Lower leg skin (tissue), 4 donors: Measurements from ENCODE around the gene HLTF. TPM values are rescaled to one million over a fixed set of nuclear protein-coding genes. Genes with fewer than 3 reads are reported as not detected.

Source experiments
- DNase-seq, 2 donors: peaks; one replicate each; pipeline ENCODE4 v3.0.0-alpha.2; 2019; ENCODE audit warnings: low spot score in 2 of 2
- H3K4me3 ChIP-seq: fragments of 200-600 bp; sonication (generic); 2 replicates; pipeline ENCODE4 v1.5.1; 2017; ENCODE audit warnings: mild to moderate bottlenecking, low read depth; ENCODE audit not compliant: poor library complexity, severe bottlenecking
- POLR2A ChIP-seq, 2 donors: fragments of 450-650 bp; IDR thresholded peaks; one replicate each; pipeline ENCODE4 v1.6.1; 2016 to 2017; ENCODE audit warnings: antibody characterized with exemption in 2 of 2, mild to moderate bottlenecking in 1 of 2, moderate library complexity in 1 of 2
- WGBS, 2 donors: methylation state at CpG; one replicate each; pipeline ENCODE4 v1.1.5; 2018; 5-methylcytosine and 5-hydroxymethylcytosine counted together
- intact Hi-C: fragments of 100-400 bp; cut with DNase I; formaldehyde crosslinking; loops from one replicate; pipeline ENCODE4 v1.15.0; 2023; ENCODE audit warnings: low total_unique reads
- total RNA-seq, 4 donors: library from RNA; depleted of rRNA; stranded (reverse); fragments of >200 nt; gene quantifications; one replicate each; pipeline ENCODE4 v1.1.0, GENCODE V29; 2016
- TF ChIP-seq, protein P1 (sequence below), 3 donors: fragments of 450-650 bp; IDR thresholded peaks; one replicate each; pipeline ENCODE4 v1.5.1; 2016; ENCODE audit warnings: antibody characterized with exemption in 3 of 3, mild to moderate bottlenecking in 3 of 3, moderate library complexity in 2 of 3

Gene HLTF
- total RNA-seq, 4 donors from 2014 or later, result 3.3 to 7.7 (median 5.7) TPM

DNA sequence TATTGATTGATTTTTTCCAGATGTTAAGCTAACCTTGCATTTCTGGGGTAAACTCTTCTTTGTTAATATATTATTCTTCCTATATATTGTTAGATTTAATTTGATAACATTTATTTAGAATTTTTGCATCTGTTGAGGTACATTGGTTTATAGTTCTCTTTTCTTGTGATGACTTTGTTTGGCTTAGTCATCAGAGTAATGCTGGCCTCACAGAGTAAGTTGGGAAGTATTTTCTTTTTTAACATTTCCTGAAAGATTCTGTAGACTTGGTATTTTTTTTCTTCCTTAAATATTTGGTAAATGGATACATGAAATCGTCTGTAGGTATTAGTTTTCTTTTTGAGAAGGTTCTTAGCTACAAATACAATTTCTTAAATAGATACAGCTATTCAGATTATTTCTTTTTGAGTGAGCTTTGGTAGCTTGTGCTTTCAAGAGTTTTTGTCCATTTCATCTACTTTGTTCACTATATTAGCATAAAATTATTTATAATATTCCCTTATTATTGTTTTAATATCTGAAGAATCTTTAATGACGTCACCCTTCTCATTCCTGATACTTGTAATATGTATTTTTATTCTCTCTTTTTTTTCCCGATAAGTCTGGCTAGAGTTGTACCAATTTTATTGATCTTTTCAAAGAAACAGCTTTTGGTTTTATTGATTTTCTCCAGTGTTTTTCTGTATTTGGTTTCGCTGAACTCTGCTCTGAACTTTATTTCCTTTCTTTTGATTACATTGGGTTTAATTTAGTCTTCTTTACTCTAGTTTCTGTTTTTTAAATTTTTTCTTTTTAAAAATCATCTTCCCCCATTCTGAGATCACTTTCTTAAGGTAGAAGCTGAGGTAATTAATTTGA lies 36.6 kb upstream of the HLTF start:
- WGBS, 2 donors, result 84 to 88% methylated on average over 4 of the region's 4 CpGs
- no peak for TF ChIP-seq POLR2A (IDR thresholded peaks at IDR 0.05)
- TF ChIP-seq, protein P1, sequence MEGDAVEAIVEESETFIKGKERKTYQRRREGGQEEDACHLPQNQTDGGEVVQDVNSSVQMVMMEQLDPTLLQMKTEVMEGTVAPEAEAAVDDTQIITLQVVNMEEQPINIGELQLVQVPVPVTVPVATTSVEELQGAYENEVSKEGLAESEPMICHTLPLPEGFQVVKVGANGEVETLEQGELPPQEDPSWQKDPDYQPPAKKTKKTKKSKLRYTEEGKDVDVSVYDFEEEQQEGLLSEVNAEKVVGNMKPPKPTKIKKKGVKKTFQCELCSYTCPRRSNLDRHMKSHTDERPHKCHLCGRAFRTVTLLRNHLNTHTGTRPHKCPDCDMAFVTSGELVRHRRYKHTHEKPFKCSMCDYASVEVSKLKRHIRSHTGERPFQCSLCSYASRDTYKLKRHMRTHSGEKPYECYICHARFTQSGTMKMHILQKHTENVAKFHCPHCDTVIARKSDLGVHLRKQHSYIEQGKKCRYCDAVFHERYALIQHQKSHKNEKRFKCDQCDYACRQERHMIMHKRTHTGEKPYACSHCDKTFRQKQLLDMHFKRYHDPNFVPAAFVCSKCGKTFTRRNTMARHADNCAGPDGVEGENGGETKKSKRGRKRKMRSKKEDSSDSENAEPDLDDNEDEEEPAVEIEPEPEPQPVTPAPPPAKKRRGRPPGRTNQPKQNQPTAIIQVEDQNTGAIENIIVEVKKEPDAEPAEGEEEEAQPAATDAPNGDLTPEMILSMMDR (IDR thresholded peaks at IDR 0.05), result no peak
- DNase-seq, result no peak
- no peak overlapping the region for H3K4me3 ChIP-seq
- intact Hi-C loops, result no loop called here

DNA sequence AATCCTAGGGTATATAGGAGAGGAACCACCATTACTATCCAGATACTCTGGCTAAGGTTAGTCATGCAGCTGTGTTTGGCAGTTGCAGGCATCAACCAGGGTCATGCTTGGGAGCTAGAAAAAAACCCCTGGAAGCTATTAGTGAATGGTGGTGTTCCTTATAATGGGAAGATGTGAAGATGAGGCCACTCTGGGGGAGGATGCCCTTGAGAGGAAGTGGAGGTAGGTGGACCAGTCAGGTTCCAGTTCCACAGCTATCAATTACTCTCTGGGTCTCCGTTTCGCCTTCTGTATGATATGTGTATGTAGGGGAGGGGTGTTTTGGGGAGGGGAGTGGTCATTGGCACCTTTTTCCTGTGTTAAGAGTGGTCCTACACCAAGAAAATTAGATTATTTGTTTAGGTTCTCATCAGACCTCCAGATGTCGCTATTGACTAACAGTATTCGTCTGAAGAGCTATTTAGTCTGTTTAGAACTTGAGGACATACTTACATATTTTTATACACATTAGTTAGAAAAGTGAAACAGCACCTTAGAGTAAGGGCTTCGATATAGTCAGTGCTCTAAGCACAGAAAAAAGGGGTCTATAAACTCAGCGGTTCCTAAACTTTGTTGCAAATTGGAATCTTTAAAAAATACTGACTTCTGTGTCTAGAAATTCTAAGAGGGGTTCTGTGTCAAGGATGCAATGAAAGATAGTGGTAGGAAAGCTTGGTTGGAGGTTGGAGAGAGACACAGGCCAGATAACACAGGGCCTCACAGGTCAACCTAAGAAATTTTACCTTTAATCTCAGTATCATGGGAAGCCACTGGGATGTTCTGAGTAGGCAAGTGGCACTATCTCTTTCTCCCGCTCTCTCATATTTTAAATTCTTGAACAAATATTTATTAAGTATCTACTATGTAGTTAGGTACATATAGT lies 34.0 kb upstream of the HLTF start:
- 19 to 23% methylated on average over 7 of the region's 7 CpGs for WGBS, 2 donors

DNA sequence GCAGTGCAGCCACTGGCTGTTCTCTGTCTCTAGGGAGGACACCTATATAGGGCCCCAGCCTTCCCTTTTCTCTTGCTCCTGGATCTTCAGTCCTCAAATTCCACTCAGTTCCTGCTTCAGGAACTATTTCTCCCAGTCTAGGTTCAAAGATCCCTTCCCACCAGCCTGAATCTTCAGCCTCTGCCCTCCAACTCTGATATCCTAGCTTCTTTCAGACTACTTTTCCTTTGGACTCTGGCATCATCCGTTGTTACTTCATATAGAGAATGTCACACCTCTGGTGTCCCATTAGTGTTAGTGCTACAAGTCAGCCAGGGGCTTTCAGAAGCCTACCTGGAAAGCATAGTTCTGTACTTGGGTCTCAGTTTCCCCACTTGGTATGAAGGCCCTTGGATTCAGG lies 33.1 kb upstream of the HLTF start:
- 89 to 96% methylated on average over 1 of the region's 1 CpG for WGBS, 2 donors
- intact Hi-C loops, result no loop called here
- no peak for TF ChIP-seq POLR2A (IDR thresholded peaks at IDR 0.05)
- TF ChIP-seq, protein P1 (IDR thresholded peaks at IDR 0.05), result no peak
- DNase-seq, result no peak
- no peak overlapping the region for H3K4me3 ChIP-seq

More for the DNA sequence above, 34.0 kb upstream of the HLTF start:
- TF ChIP-seq, protein P1 (IDR thresholded peaks at IDR 0.05), result no peak
- no peak for TF ChIP-seq POLR2A (IDR thresholded peaks at IDR 0.05)
- DNase-seq, result no peak
- no peak overlapping the region for H3K4me3 ChIP-seq
- intact Hi-C loops, result no loop called here

DNA sequence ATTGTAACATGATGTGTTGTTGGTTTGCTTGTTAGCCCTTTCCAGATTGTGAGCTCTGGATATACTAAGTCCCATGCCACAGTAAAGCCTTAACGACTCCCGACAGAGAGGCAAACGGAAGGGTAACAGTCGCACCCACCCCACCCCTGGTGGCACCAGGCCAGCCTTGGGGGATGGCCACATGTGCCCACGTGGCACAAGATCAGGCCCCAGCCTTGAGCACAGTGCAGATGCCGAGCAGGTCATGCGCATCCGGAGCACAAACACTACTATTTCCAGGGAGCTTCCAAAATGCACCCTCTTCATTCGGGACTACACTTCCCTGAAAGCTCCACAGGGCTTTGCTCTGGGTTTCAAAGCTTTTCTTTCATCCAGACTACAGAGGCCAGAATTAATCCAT lies 32.4 kb upstream of the HLTF start:
- DNase-seq, result no peak
- TF ChIP-seq, protein P1 (IDR thresholded peaks at IDR 0.05), result no peak
- TF ChIP-seq POLR2A (IDR thresholded peaks at IDR 0.05), result no peak
- H3K4me3 ChIP-seq, result no peak overlapping the region
- intact Hi-C loops, result no loop called here
- 82 to 87% methylated on average over 9 of the region's 9 CpGs for WGBS, 2 donors

DNA sequence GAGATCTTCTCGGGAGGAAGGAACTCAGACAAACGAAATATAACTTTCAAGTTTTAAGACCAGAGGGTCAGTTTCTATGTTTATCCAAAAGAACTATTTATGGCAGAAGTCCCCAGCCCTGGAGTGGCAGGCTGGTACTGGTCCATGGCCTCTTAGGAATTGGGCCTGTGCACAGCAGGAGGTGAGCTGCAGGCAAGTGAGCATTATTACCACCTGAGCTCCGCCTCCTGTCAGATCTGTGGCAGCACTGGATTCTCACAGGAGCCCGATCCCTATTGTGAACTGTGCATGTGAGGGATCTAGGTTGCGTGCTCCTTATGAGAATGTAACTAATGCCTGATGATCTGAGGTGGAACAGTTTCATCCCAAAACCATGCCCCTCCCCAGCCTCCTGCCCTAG lies 28.8 kb upstream of the HLTF start:
- intact Hi-C loops, result no loop called here
- no peak overlapping the region for H3K4me3 ChIP-seq
- no peak for TF ChIP-seq POLR2A (IDR thresholded peaks at IDR 0.05)
- TF ChIP-seq, protein P1 (IDR thresholded peaks at IDR 0.05), result no peak
- 79 to 89% methylated on average over 5 of the region's 5 CpGs for WGBS, 2 donors
- DNase-seq, result no peak
